Effector CD8-positive, alpha-beta T cell (primary cell): Measurements from ENCODE around the gene YIF1A.
"Not testable (repeated sequence)": the region's sequence is repeated elsewhere in the genome, so short reads cannot be mapped to it uniquely, and the experiment has no call there.

Source experiments
- DNase-seq: peaks from one replicate; lab custom pipeline; 2025; lab: John Stamatoyannopoulos, UW

YIF1A gene

DNA sequence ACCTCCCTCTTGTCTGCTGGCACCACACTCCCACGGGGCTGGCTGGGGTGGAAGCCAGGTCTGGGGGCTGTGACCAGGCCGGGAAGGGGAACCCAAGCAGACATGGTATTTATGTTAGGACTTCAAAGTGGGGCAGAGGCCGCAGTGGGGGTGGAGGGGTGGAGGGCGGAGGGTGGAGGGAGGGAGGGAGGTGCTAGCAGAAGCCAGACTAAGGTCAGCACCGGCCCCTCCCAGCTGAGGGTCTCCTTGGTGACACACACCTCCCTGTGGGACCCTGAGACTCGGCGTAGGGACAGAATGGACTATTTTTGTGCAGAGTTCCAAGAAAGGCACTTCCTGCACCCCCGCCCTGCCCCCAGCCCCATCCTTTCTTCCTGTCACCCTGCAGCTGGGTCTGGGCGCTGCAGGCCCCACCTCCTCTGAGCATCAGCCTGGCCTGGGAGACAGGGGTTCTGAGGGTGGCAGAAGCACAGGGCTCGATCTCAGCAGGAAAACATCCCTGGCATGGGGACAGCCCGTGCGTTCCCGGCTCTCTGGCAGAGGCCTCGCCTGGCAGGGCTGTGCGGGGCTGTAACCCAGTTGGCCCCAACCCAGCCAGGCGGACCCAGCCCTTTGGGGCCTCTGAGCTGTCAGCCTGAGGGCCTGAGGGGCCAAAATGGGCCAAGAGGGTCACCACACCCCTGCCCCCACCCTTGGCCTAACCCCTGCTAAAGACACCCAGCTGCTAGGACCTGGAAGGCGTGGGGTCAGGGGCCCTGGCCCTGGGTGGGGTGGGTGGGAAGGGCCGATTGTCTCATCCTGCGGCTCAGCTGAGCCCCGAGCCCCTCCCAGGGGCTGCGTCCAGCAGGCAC lies 37.5 kb upstream of the YIF1A start:
- DNase-seq = no peak

DNA sequence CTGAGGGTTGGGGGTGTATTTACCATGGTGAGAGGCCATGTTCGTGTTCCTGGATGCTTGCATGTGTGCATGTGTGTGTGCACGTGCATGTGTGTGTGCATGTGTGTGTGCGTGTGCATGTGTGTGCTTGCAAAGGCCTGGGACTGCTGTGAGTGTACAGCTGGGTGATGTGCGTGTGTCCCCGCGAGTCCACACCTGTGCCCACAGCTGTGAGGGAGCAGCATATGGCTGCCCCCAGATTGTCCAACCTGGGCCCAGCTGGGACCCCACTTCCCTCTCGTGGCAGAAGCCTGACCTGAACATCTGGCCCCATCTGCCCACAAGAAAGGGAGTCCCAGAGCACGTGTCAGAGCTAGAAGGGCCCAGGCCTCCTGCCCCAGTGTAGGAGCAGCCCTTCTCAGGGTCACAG lies 36.3 kb upstream of the YIF1A start:
- DNase-seq = no peak

DNA sequence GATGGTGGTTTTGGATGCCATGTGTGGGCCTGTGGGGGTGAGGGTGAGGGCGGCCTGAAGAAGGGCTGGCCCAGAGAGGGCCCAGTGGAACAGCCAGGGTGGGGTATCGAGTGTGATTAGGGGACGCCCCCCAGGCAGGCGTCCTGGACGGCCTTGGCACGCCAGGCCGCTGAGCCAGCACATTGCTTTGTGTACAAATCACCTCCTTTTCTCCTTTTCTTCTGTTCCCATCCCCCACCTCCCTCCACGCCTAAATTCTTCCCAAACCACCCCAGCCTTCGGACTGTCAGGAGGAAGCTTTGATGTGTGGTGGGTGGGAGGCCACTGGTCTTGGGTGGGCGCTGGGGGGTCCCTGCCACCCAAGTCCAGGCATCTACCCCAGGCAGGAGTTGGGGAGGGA lies 35.7 kb upstream of the YIF1A start:
- no peak for DNase-seq

DNA sequence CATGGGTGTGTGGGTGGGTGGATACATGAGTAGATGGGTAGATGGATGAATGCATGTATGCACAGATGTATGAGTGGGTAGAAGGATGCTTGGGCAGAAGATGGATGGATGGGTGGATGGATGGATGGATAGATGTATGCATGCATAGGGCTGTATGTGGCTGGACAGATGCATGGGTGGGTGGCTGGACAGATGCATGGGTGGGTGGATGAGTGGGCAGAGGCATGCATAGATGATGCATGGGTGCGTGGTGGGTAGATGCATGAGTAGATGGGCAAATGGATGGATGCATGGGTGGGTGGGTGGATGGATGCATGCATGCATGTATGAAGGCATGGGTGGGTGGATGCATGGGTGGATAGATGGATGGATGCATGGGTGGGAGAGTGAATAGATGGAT lies 34.7 kb upstream of the YIF1A start:
- DNase-seq = no peak

DNA sequence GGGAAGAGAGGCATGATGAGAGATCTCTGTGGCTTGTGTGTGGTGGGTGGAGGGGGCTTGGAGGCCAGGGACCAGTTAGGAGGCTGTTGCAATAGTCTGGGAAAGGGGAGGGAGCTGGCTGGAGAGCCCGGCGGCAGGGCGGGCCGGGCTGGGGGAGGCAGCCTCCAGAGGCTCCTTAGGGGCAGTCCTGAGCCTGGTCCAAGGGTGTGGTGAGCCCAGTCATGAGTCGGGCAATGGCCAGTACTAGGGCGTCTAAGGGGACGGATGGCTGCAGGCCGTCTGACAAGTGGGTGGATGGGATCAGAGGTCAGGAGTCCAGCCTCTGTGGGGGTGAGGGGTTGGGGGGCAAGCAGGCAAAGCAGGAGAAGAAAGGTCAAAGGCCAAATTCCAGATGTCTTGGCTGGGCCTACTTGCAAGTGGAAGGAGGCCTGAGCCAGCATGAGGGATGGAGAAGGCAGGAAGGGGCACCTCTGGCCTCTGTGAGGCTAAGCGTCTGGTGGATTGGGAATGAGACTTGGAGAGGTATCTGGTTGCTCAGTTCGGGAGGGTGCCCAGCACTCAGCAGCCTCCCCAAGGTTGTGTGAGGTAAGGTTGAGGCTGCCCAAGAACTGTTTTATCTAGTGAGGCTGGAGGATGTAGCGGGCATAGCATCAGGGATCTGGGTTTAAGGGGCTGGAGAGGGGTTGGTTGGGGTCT lies 33.9 kb upstream of the YIF1A start:
- DNase-seq = no peak

DNA sequence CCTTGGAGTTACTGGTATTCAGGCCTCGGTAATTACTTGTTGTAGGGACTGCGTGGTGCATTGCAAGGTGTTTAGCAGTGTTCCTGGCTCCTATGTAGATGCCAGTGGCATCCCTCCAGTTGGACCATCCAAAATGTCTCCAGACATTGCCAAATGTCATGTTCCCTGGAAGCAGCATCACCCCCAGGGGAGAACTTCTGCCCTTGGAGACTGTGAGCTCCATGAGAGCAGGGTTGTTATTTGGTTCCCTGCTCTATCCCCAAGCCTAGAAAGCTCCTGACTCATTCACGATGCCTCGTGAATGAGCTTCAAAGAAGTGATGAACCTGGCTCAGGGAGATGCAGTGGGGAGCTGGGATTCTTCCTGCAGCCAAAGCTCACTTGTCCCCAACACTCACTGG lies 32.7 kb upstream of the YIF1A start:
- no peak for DNase-seq

DNA sequence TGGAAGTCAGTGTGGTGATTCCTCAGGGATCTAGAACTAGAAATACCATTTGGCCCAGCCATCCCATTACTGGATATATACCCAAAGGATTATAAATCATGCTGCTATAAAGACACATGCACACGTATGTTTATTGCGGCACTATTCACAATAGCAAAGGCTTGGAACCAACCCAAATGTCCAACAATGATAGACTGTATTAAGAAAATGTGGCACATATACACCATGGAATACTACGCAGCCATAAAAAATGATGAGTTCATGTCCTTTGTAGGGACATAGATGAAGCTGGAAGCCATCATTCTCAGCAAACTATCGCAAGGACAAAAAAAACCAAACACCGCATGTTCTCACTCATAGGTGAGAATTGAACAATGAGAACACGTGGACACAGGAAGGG lies 31.8 kb upstream of the YIF1A start:
- not testable (repeated sequence) for DNase-seq

DNA sequence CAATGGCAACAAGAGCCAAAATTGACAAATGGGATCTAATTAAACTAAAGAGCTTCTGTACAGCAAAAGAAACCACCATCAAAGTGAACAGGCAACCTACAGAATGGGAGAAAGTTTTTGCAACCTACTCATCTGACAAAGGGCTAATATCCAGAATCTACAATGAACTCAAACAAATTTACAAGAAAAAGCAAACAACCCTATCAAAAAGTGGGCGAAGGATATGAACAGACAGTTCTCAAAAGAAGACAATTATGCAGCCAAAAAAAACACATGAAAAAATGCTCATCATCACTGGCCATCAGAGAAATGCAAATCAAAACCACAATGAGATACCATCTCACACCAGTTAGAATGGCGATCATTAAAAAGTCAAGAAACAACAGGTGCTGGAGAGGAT lies 31.3 kb upstream of the YIF1A start:
- not testable (repeated sequence) for DNase-seq

DNA sequence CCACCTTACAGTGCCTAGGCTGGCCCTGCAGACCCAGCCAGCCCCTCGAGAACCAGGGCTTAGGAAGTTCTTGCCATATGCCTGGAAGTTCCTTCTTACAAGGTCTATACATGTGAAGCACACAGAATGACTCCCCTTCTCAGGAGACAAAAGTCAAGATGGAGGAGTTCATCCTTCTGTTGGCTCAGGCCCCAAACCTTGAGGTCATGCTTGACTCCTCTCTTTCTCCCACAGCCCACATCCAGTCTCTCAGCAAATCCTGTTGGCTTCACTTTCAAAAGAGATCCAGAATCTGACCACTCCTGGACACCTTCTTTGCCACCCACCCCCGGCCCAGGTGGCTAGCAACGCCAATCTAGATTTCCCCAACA lies 29.6 kb upstream of the YIF1A start:
- no peak for DNase-seq

DNA sequence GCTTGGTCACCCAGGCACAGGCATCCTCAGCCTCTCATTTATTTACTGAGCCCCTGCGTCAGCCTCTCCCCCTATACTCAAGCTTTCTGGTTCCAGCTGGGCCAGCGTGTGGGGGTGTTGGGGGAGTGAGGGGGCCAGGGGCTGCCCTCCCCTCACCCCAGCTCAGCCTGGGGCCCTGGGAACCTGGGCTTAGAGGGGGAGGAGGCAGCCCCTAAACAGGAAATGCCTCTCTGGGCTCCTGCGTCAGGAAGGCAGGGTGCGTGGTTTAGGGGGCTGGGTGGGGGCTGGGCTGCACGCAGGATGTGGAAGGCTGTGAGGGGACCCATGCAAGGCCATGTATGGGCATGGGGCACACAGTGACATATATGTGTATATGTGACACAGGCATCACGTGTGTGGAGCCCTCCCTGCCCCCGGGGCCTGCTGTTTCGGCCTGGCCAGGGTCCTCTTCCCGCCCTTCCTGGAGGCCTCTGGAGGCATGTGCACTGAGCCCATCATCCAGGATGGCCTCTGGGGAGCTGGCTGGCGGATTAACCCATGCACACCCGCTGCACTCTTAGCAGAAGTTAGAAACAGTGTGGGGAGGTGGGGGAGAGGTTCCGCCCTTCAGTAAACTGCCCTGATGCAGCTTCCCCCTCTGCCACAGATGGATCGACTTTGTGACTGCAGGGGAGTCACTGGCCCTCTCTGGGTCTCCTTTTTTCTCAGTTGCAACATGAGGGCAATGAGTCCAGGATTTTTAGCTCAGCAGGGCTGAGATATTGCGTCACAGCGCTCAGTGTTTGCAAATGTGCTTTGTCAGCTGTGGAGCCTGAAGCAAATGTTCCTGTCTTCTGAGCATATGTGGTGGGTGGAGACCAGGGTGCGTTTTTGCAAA lies 29.0 kb upstream of the YIF1A start:
- DNase-seq = peak; percentile 81

DNA sequence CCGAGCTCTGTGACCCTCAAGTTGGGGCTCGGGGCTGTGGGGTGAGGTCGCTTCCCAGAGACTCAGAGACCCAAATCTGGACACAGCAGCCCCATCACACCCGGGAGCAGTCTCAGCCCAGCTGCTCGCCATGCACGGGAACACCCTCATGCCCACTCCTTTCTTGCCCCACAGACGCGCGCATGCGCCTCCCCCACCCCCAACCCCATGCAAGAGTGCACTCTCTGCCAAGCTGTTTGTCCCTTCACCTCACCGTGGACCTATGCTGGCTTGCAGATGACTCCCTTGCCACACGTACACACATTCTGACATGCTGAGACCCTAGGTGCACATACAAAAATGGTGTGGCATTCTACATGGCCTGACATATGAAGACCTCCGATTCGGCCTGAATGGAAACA lies 28.4 kb upstream of the YIF1A start:
- peak; percentile 56 for DNase-seq

DNA sequence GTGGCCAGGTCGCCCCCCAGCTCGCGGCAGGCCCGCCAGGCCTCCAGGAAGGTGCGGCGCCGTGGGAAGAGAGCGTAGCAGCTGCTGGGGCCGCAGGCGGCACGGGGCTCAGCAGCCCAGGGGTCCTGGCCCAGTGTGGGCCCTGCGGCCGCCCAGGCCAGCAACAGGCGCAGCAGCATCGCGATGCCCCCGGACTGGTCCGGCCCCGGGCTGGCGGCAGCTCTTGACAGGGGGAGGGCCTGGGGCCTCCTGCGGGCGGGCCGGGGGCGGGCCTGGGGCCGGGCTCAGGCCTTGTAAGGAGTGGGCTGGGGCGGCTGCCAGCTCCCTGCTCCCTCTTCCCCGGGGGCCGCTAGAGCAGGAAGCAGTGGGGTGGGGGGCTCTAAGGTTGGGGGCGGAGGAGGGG lies 27.9 kb upstream of the YIF1A start, which contains the start of gene CD248:
TSS of gene CD248 (minus strand) at position 196 of the 403 bp plus-strand sequence. CDS start at position 179, 17 bp downstream.
- peak; percentile 41 for DNase-seq

DNA sequence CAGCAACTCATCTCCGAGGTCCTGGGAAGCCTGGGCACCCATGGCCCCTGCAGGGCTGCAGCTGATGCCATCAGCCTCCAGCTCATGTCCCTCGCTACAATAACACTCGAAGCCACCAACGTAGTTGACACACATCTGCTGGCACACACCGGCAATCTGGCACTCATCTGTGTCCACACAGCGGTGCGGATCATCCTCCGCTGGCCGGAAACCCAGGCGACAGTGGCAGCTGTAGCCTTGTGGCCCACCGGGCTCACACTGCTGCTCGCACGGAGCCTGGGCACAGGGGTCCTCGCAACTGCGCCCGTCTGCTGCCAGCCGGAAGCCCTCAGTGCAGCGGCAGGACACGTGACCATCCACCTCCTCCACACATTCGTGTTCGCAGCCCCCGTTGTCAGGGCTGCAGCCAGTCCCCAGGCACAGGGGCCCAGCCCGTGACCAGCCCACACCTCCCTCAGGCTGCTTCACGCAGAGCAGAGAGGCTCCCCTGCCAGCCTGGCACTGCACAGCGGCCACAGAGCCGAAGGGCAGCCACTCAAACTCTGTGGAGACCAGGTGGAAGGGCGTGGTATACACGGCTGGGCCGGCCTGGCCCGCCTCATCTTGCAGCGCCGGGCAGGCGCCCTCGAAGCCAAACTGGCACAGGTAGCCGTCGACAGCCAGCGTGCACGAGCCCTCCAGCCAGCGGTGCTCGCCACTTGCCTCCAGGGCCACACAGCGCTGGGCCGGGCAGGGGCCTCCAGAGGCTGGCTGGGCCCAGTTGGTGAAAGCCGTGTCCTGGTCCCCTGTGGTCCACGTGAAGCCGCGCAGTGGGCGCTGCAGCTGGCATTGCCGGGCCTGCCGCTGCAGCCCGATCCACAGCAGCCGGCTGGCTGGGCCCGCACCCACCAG lies 27.2 kb upstream of the YIF1A start:
- DNase-seq = peak; percentile 40

DNA sequence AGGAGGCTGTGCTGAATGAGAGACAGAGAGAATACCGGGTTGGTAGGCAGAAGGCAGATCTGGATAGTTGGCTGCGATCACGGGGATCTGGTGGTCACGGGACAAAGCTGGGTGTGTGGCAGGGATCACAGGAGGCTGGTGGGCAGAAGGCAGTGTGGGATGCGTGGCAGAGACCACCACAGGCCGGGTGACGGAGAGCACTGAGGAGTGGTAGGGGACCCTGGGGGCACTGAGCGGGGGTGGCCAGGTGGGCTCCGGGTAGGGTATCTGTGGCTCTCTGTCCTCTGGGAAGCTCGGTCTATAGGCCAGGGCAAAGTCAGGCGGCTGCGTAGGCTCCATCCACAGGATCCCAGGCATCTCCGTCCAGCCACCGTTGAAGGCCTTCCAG lies 26.5 kb upstream of the YIF1A start:
- no peak for DNase-seq

DNA sequence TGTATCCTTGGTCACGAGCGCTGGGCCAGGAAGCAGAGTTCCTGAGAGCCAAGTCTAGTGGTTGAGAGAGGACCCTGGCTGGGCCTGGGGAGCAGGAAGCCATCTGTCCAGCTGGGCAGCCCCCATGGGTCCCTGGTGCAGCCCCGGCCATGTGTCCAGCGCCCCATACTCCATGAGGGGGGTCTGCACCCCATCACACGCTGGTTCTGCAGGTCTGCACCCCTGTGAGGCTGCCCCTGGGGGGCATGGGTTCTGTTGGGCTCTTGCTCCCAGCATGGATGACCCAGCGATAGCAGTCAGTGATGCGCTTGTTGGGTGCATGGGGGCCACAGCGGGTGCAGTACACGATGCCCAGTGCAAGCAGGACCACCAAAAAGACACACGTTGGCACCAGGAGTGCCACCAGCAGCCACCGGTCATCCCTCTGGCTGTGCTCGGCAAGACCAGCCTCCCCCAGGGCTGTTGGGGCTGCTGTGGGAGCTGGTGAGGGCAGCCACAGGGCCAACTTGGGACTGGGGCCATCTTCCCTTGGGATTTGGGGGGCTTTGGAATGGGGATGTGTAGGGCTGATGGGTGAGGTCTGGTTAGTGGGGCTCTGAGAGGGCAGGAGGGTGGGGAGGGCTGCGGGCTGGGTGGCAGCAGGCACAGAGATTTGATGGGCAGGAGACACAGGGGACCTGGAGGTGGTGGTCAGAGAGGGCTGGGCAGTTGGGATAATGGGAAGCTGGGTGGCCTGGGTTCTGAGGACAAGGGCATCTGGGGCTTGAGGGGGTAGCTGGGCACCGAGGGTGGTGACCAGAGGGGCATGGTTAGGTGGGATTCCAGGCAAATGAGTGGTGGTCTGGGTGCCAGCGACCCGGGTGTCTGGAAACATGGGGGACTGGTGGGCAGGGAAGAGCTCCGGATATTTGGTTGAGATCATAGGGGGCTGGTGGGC lies 25.9 kb upstream of the YIF1A start:
- DNase-seq = no peak

DNA sequence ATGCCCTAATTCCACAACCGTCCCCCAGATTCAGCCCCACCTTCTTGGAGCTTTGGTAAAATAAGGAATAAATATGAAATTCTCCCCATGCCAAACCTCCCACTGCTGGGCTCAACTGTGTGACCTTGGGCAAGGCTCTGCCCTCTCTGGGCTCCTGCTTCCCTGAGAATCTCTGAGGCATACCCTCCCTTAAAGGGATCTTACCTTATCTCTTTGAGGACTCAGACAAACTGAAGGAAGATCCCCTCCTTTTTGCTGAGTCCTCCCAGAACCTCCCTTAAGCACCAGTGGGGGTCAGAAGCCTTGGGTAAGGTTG lies 25.2 kb upstream of the YIF1A start:
- no peak for DNase-seq

DNA sequence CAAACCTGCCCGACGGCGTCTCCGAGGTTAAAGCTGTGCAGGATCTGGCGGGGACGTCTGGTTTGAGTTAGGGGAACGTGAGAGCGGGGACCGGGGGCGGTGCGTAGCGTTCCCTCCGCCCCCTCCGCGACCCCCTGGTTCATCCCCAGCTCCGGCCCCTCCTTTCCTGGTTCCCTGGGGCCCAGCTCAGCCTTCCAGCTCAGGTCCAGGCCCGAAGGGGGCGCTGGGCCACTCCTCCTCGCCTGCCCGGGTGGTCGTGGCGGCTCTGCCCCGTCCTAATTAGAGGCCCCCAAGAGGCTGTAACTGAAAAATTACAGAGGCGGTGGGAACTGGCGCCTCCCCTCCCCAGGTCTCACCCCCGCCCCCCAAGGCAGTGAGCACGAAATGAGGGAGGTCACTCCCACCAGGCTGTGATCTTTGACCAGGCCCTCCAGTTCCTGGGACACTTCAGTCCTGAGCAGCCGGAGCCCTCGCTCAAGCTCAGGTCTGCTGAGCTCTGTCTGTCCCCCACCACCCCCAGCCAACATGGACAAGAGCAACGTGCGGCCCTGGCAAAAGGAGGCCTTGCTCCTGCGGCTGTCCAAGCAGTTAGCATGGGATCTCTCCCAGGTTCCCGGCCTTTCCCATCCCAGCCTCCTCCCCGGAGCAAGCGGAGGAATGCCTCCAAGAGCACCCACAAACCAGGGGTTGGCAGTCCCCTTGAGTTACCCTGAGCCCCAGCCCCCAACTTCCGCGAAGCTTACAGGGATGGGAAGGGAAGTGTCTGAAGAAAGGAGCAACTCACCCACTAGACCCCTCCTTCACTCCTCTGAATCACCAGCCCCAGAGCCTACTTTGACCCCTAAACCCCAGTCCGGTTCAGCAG lies 24.6 kb upstream of the YIF1A start:
- no peak for DNase-seq

DNA sequence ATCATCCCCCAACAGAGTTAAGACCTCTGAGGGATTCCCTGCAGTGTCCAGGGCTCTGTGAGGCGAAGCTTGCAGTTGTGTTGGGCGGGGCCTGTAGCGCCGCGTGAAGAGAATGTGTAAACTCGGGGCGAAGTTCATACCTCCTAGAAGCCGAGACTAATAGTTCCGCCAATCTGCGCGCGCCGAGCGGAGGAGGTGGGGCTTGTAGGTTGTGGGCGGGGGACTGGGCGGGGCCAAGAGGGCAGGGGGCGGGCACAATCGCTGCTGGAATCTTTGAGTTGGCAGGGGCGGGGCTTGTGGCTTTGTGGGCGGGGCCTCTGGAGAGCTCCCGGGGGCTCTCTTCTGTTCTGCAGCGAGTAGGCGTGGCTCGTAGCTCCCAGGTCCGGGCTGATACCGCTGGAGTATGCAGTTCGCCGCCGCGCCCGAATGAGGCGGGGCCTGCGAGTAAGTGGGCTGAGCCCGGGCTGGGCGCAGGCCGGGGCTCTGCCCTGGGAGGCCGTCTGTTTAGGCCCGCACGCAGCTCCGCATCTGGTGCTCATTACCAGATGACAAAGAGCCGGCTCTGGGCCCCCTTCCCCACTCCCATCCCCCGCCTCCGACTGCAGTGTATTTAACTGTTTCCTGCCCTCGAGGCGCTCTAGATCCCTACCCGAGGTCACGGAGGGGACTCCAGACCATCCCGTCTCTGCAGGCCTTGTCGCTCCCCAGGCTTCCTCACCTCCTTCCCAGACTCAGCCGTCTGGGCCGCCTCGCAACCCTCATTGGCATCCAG lies 23.8 kb upstream of the YIF1A start:
- peak; percentile 100 for DNase-seq
